ENCODE results near the gene MAP3K15.
A peak's percentile ranks its signal among the peaks of the same experiment; 100 is the strongest.

MAP3K15 gene

GRCh38 chrX:19389227-19389845 is 126.0 kb downstream of the MAP3K15 start:
- in situ Hi-C loops (cut with MboI; ENCODE audit: low sequenced_read_pairs, unreplicated experiment): loop anchor here (25.0 kb wide), 1 partner anchor 673 kb away; no protein-coding TSS in a partner anchor
- no peak for TF ChIP-seq CTCF (IDR thresholded peaks at IDR 0.05; ENCODE audit: borderline replicate concordance, control extremely low read depth, extremely low read depth, insufficient read depth, missing control alignments)
- DNase-seq (ENCODE audit: low spot score): no peak

GRCh38 chrX:19388741-19389140 is 126.6 kb downstream of the MAP3K15 start:
- DNase-seq (ENCODE audit: low spot score): no peak
- in situ Hi-C loops (cut with MboI; ENCODE audit: low sequenced_read_pairs, unreplicated experiment): loop anchor here (25.0 kb wide), 1 partner anchor 674 kb away; no protein-coding TSS in a partner anchor
- no peak for TF ChIP-seq CTCF (IDR thresholded peaks at IDR 0.05; ENCODE audit: borderline replicate concordance, control extremely low read depth, extremely low read depth, insufficient read depth, missing control alignments)

- TF ChIP-seq CTCF (IDR thresholded peaks at IDR 0.05; ENCODE audit: borderline replicate concordance, control extremely low read depth, extremely low read depth, insufficient read depth, missing control alignments): no peak
- in situ Hi-C loops (cut with MboI; ENCODE audit: low sequenced_read_pairs, unreplicated experiment): loop anchor here (25.0 kb wide), 1 partner anchor 674 kb away; no protein-coding TSS in a partner anchor
- no peak for DNase-seq (ENCODE audit: low spot score)
Measured at GRCh38 chrX:19388064-19388679, 127.1 kb downstream of the MAP3K15 start.

- TF ChIP-seq CTCF (IDR thresholded peaks at IDR 0.05; ENCODE audit: borderline replicate concordance, control extremely low read depth, extremely low read depth, insufficient read depth, missing control alignments): no peak
- in situ Hi-C loops (cut with MboI; ENCODE audit: low sequenced_read_pairs, unreplicated experiment): loop anchor here (25.0 kb wide), 1 partner anchor 676 kb away; no protein-coding TSS in a partner anchor
- DNase-seq (ENCODE audit: low spot score): no peak
Measured at GRCh38 chrX:19386679-19387078, 128.6 kb downstream of the MAP3K15 start.

- in situ Hi-C loops (cut with MboI; ENCODE audit: low sequenced_read_pairs, unreplicated experiment): loop anchor here (25.0 kb wide), 1 partner anchor 680 kb away; no protein-coding TSS in a partner anchor
- peak; percentile 44 for TF ChIP-seq CTCF (IDR thresholded peaks at IDR 0.05; ENCODE audit: borderline replicate concordance, control extremely low read depth, extremely low read depth, insufficient read depth, missing control alignments)
- peak; percentile 64 for DNase-seq (ENCODE audit: low spot score)
Measured at GRCh38 chrX:19382555-19383145, 132.7 kb downstream of the MAP3K15 start.

GRCh38 chrX:19381326-19381725 is 134.0 kb downstream of the MAP3K15 start:
- in situ Hi-C loops (cut with MboI; ENCODE audit: low sequenced_read_pairs, unreplicated experiment): loop anchor here (25.0 kb wide), 1 partner anchor 681 kb away; no protein-coding TSS in a partner anchor
- DNase-seq (ENCODE audit: low spot score): no peak
- TF ChIP-seq CTCF (IDR thresholded peaks at IDR 0.05; ENCODE audit: borderline replicate concordance, control extremely low read depth, extremely low read depth, insufficient read depth, missing control alignments): no peak
